HCT116 (cell line): ENCODE results near the gene BCR. TPM values are rescaled to one million over a fixed set of nuclear protein-coding genes. Genes with fewer than 3 reads are reported as not detected.

Source experiments
- ATAC-seq: fragments of 200-7000 bp; cut with Tn5 transposase; 2 replicates; pipeline ENCODE4 v1.9.1; 2020; ENCODE audit warnings: mild to moderate bottlenecking, moderate library complexity
- BruUV-seq: library from RNA; stranded (reverse); fragments of 400-500 nt; replicated peaks from 2 replicates; lab custom pipeline; 2021; lab: Mats Ljungman, UMichigan
- CTCF ChIA-PET: fragments of 300-600 bp; sonication (Branson Sonifier 250); formaldehyde crosslinking; loops from one replicate; lab custom pipeline; 2021; ENCODE audit warnings: antibody characterized with exemption; lab: Charles Lee
- POLR2A ChIA-PET: fragments of 300-600, 350-600 bp; sonication (Branson Sonifier 250); formaldehyde crosslinking; loops from one replicate; lab custom pipeline; 2021; ENCODE audit warnings: antibody characterized with exemption; lab: Charles Lee
- RAD21 ChIA-PET, 2 experiments: fragments of 300-600 bp; sonication (Branson Sonifier 250); formaldehyde crosslinking; loops; one replicate each; lab custom pipeline; 2023; ENCODE audit warnings: low total read pairs in 2 of 2; ENCODE audit not compliant: uncharacterized antibody in 2 of 2, unreplicated experiment in 2 of 2, low non-redundant PET in 1 of 2; lab: Charles Lee
- DNase-seq: peaks from one replicate; pipeline ENCODE4 v3.0.0-alpha.2; 2010; ENCODE audit warnings: low read depth, low spot score
- H2AFZ ChIP-seq: fragments of 200-600 bp; shearing (Covaris generic), sonication (generic); 2 replicates; pipeline ENCODE4 v1.6.1; 2017; ENCODE audit warnings: low read depth, mixed run types, mixed read lengths, antibody characterized with exemption, low read length; ENCODE audit not compliant: poor library complexity, severe bottlenecking
- H3K27ac ChIP-seq: 2 replicates; pipeline ENCODE4 v1.5.1; 2012; ENCODE audit warnings: low read depth, low read length
- H3K27me3 ChIP-seq: fragments of 200-600 bp; sonication (generic); 2 replicates; pipeline ENCODE4 v1.6.1; 2016; ENCODE audit warnings: mixed run types, low read length, mixed read lengths; ENCODE audit not compliant: insufficient read depth
- H3K36me3 ChIP-seq, 2 experiments: fragments of 200-500 bp in 1 of 2; fragments of 200-600 bp in 1 of 2; sonication (Bioruptor generic) in 1 of 2; sonication (generic) in 1 of 2; 2 replicates each; pipeline versions ENCODE4 v1.5.1 to v1.6.1; 2014 to 2016; ENCODE audit warnings: low read length in 2 of 2, inconsistent platforms in 1 of 2, mixed read lengths in 1 of 2, mixed run types in 1 of 2; ENCODE audit not compliant: insufficient read depth in 2 of 2, control insufficient read depth in 1 of 2
- H3K4me1 ChIP-seq, 2 experiments: fragments of 200-600 bp in 1 of 2; sonication (generic) in 1 of 2; 2 replicates each; pipeline versions ENCODE4 v1.5.1 to v1.6.1; 2012 to 2017; ENCODE audit warnings: low read length in 2 of 2, inconsistent platforms in 1 of 2, mild to moderate bottlenecking in 1 of 2, mixed read lengths in 1 of 2, mixed run types in 1 of 2, moderate library complexity in 1 of 2; ENCODE audit not compliant: insufficient read depth in 2 of 2, control insufficient read depth in 1 of 2
- H3K4me2 ChIP-seq: fragments of 200-600 bp; sonication (generic); 2 replicates; pipeline ENCODE4 v1.6.1; 2017; ENCODE audit warnings: mixed run types, low read length, mixed read lengths
- H3K4me3 ChIP-seq, 2 experiments: fragments of 200-600 bp in 1 of 2; sonication (generic) in 1 of 2; replicated peaks in 1 of 2; 2 replicates each; pipeline ENCODE4 v1.5.1; 2011 to 2016; ENCODE audit warnings: low read length in 2 of 2, control low read depth in 1 of 2, low read depth in 1 of 2, mild to moderate bottlenecking in 1 of 2, mixed read lengths in 1 of 2, mixed run types in 1 of 2
- H3K79me2 ChIP-seq: fragments of 200-600 bp; sonication (generic); 2 replicates; pipeline ENCODE4 v1.6.1; 2017; ENCODE audit warnings: mild to moderate bottlenecking, mixed run types, low read length, moderate library complexity, mixed read lengths; ENCODE audit not compliant: insufficient read depth
- H3K9ac ChIP-seq: fragments of 200-600 bp; sonication (generic); 2 replicates; pipeline ENCODE4 v1.6.1; 2016; ENCODE audit warnings: low read length, mixed read lengths
- H3K9me2 ChIP-seq: fragments of 200-600 bp; sonication (generic), shearing (Covaris generic); 2 replicates; pipeline ENCODE4 v1.6.1; 2017; ENCODE audit warnings: mixed run types, mild to moderate bottlenecking, moderate library complexity; ENCODE audit not compliant: insufficient read depth
- H3K9me3 ChIP-seq, 2 experiments: fragments of 200-500 bp in 1 of 2; fragments of 200-600 bp in 1 of 2; sonication (Bioruptor generic) in 1 of 2; sonication (generic) in 1 of 2; 2 replicates each; pipeline ENCODE4 v1.6.1; 2014 to 2017; ENCODE audit warnings: low read length in 2 of 2, mixed read lengths in 2 of 2, inconsistent platforms in 1 of 2, low read depth in 1 of 2, mild to moderate bottlenecking in 1 of 2, mixed run types in 1 of 2, moderate library complexity in 1 of 2; ENCODE audit not compliant: control insufficient read depth in 1 of 2, insufficient read depth in 1 of 2
- H4K20me1 ChIP-seq: fragments of 200-600 bp; sonication (generic), shearing (Covaris generic); 2 replicates; pipeline ENCODE4 v1.6.1; 2017; ENCODE audit warnings: mixed run types, mild to moderate bottlenecking, moderate library complexity; ENCODE audit not compliant: insufficient read depth
- ATF3 ChIP-seq: IDR thresholded peaks from 2 replicates; pipeline ENCODE4 v1.6.1; 2012
- EZH2phosphoT487 ChIP-seq: fragments of 200-600 bp; IDR thresholded peaks from 2 replicates; pipeline ENCODE4 v1.6.1; 2018; ENCODE audit warnings: antibody characterized with exemption, borderline replicate concordance
- FOSL1 ChIP-seq: IDR thresholded peaks from 2 replicates; pipeline ENCODE4 v1.6.1; 2012; ENCODE audit warnings: low read depth
- JUND ChIP-seq: IDR thresholded peaks from 2 replicates; pipeline ENCODE4 v1.6.1; 2012
- MAX ChIP-seq: IDR thresholded peaks from 2 replicates; pipeline ENCODE4 v1.6.1; 2012
- POLR2A ChIP-seq: IDR thresholded peaks from 2 replicates; pipeline ENCODE4 v1.7.0; 2011; ENCODE audit warnings: borderline replicate concordance; ENCODE audit not compliant: insufficient read depth, insufficient read length; ENCODE audit errors: extremely low read depth
- RAD21 ChIP-seq: IDR thresholded peaks from 2 replicates; pipeline ENCODE4 v1.6.1; 2012; ENCODE audit warnings: low read depth, mild to moderate bottlenecking
- REST ChIP-seq: IDR thresholded peaks from 2 replicates; pipeline ENCODE4 v1.6.1; 2012; ENCODE audit warnings: low read depth
- SIN3A ChIP-seq: IDR thresholded peaks from 2 replicates; pipeline ENCODE4 v1.6.1; 2012; ENCODE audit warnings: low read depth
- SP1 ChIP-seq: IDR thresholded peaks from 2 replicates; pipeline ENCODE4 v1.6.1; 2012; ENCODE audit warnings: low read depth
- TCF7L2 ChIP-seq: IDR thresholded peaks from 2 replicates; pipeline ENCODE4 v1.7.0; 2011; ENCODE audit warnings: borderline replicate concordance, inconsistent platforms; ENCODE audit not compliant: insufficient read depth, insufficient read length; ENCODE audit errors: extremely low read depth
- YY1 ChIP-seq: IDR thresholded peaks from 2 replicates; pipeline ENCODE4 v1.6.1; 2011; ENCODE audit warnings: low read length, low read depth, moderate library complexity, mild to moderate bottlenecking; ENCODE audit not compliant: insufficient replicate concordance; ENCODE audit errors: extremely low read depth
- ZBTB33 ChIP-seq: IDR thresholded peaks from 2 replicates; pipeline ENCODE4 v1.6.1; 2011; ENCODE audit warnings: mild to moderate bottlenecking, low read length, moderate library complexity; ENCODE audit not compliant: insufficient replicate concordance; ENCODE audit errors: extremely low read depth
- ZNF274 ChIP-seq: fragments of 200-500 bp; sonication (Bioruptor generic); IDR thresholded peaks from 2 replicates; pipeline ENCODE4 v1.6.1; 2014; ENCODE audit warnings: mild to moderate bottlenecking, low read depth, low read length, inconsistent platforms
- intact Hi-C: fragments of 100-400 bp; cut with micrococcal nuclease; formaldehyde crosslinking; loops from 2 replicates; pipeline ENCODE4 v1.10.0; 2022
- total RNA-seq: library from RNA; stranded (reverse); gene quantifications from one replicate; pipeline ENCODE4 v1.2.1, GENCODE V29; 2021; ENCODE audit not compliant: unreplicated experiment

The BCR gene
- total RNA-seq, 1 experiment from 2014 or later, result 39.7 TPM

GRCh38 chr22:23364389-23364788, 184.1 kb downstream of the BCR start:
- TF ChIP-seq ZNF274, result no peak
- TF ChIP-seq ZBTB33, result no peak
- no peak for TF ChIP-seq MAX
- no peak for TF ChIP-seq EZH2phosphoT487
- TF ChIP-seq TCF7L2, result no peak
- TF ChIP-seq SP1, result no peak
- TF ChIP-seq RAD21, result no peak
- no peak for TF ChIP-seq FOSL1
- TF ChIP-seq ATF3, result no peak
- no peak for TF ChIP-seq POLR2A
- TF ChIP-seq JUND, result no peak
- TF ChIP-seq YY1, result no peak
- TF ChIP-seq REST, result no peak
- TF ChIP-seq SIN3A, result no peak
- Histone ChIP-seq H3K27me3 (peaks cover 43% of the 10 kb centered on the region), H4K20me1 (no peaks in the 10 kb centered on the region), H3K4me2 (no peak overlapping the region), H2AFZ (no peak overlapping the region), H3K9me2 (no peaks in the 10 kb centered on the region), H3K4me1 (no peaks in the 10 kb centered on the region; a peak in 1 of 4 replicates), H3K4me3 (no peak overlapping the region), H3K27ac (no peak overlapping the region), H3K9ac (no peak overlapping the region), H3K79me2 (no peaks in the 10 kb centered on the region), H3K9me3 (no peaks in the 10 kb centered on the region), H3K36me3 (no peaks in the 10 kb centered on the region)
- POLR2A ChIA-PET, result no interaction called here
- CTCF ChIA-PET, result no interaction called here
- BruUV-seq, result no TSS peak
- RAD21 ChIA-PET, result no interaction called here
- no peak for ATAC-seq
- DNase-seq, result no peak
- intact Hi-C loops, result no loop called here
